Endothelial cell (in vitro differentiated cells): ENCODE data around the gene CDK18. TPM values are rescaled to one million over a fixed set of nuclear protein-coding genes. Genes with fewer than 3 reads are reported as not detected.
A peak's percentile ranks its signal among the peaks of the same experiment; 100 is the strongest.

Experiments used
- DNase-seq: peaks from one replicate; pipeline ENCODE4 v3.0.0; 2021; ENCODE audit warnings: low spot score
- H3K27ac Mint-ChIP-seq: one replicate; pipeline ENCODE4 v1.8.0; 2021; ENCODE audit warnings: mixed read lengths, inconsistent platforms; ENCODE audit not compliant: unreplicated experiment
- H3K27me3 Mint-ChIP-seq: one replicate; pipeline ENCODE4 v1.8.0; 2021; ENCODE audit warnings: mild to moderate bottlenecking, moderate library complexity, mixed read lengths, inconsistent platforms; ENCODE audit not compliant: unreplicated experiment
- H3K36me3 Mint-ChIP-seq: one replicate; pipeline ENCODE4 v1.8.0; 2021; ENCODE audit warnings: mild to moderate bottlenecking, low read depth, mixed read lengths, inconsistent platforms; ENCODE audit not compliant: unreplicated experiment
- H3K4me1 Mint-ChIP-seq: one replicate; pipeline ENCODE4 v1.8.0; 2021; ENCODE audit warnings: mild to moderate bottlenecking, mixed read lengths, inconsistent platforms; ENCODE audit not compliant: unreplicated experiment
- H3K4me3 Mint-ChIP-seq: one replicate; pipeline ENCODE4 v1.8.0; 2021; ENCODE audit warnings: mild to moderate bottlenecking, mixed read lengths, inconsistent platforms; ENCODE audit not compliant: unreplicated experiment
- H3K9me3 Mint-ChIP-seq: one replicate; pipeline ENCODE4 v1.8.0; 2021; ENCODE audit warnings: mixed read lengths, inconsistent platforms; ENCODE audit not compliant: unreplicated experiment
- CTCF ChIP-seq: fragments of 200-600 bp; sonication (generic); IDR thresholded peaks from one replicate; pipeline ENCODE4 v1.5.0; 2021; ENCODE audit warnings: antibody characterized with exemption; ENCODE audit not compliant: unreplicated experiment
- long read RNA-seq: library from polyadenylated mRNA; unstranded; transcript quantifications from one replicate; pipeline ENCODE4 v2.0.0, GENCODE V29; 2020; ENCODE audit not compliant: unreplicated experiment
- total RNA-seq: library from RNA; stranded (reverse); fragmentation: NEBNext Ultra II Directional; extraction: Animal tissue kit (Norgen Biotek cat#: 25700); gene quantifications from one replicate; pipeline ENCODE4 v1.2.1, GENCODE V29; 2021; ENCODE audit not compliant: unreplicated experiment

Gene CDK18
- 12.4 TPM for total RNA-seq
- long read RNA-seq: 0 reads

GRCh38 chr1:205504311-205505075, at the start of gene CDK18:
Gene CDK18 (plus strand): TSS chr1:205504669. CDS start chr1:205523168, 18,499 bp downstream.
- H3K9me3 Mint-ChIP-seq: no peaks in the 10 kb centered on the region

GRCh38 chr1:205454903-205455335, 49.5 kb upstream of the CDK18 start:
- Mint-ChIP-seq H3K4me1 (peaks cover 29% of the 10 kb centered on the region), H3K36me3 (no peaks in the 10 kb centered on the region), H3K27ac (peak overlapping the region; percentile 16), H3K9me3 (no peaks in the 10 kb centered on the region), H3K27me3 (peaks cover 16% of the 10 kb centered on the region), H3K4me3 (peak overlapping the region; percentile 68)
- DNase-seq: no peak
- no peak for TF ChIP-seq CTCF

More at GRCh38 chr1:205504311-205505075, at the start of gene CDK18:
- DNase-seq: peak; percentile 42
- TF ChIP-seq CTCF: no peak
- Mint-ChIP-seq H3K4me1 (peaks cover 3% of the 10 kb centered on the region), H3K27ac (no peak within 1 kb of the TSS), H3K4me3 (peak within 1 kb of the TSS; percentile 81), H3K27me3 (peaks cover 12% of the 10 kb centered on the region), H3K36me3 (no peaks in the 10 kb centered on the region)

- H3K4me3 Mint-ChIP-seq: peak within 1 kb of the TSS; percentile 88
- no peaks in the 10 kb centered on the region for H3K9me3 Mint-ChIP-seq
- no peak within 1 kb of the TSS for H3K27ac Mint-ChIP-seq
- peaks cover 15% of the 10 kb centered on the region for H3K27me3 Mint-ChIP-seq
- TF ChIP-seq CTCF: no peak
- H3K36me3 Mint-ChIP-seq: no peaks in the 10 kb centered on the region
- DNase-seq: no peak
- H3K4me1 Mint-ChIP-seq: peaks cover 25% of the 10 kb centered on the region
Measured at GRCh38 chr1:205455581-205456382, 48.7 kb upstream of the CDK18 start, which contains the start of gene BLACAT1. Gene BLACAT1 (minus strand): TSS chr1:205456045.

GRCh38 chr1:205456383-205456867, 48.0 kb upstream of the CDK18 start:
- no peaks in the 10 kb centered on the region for H3K36me3 Mint-ChIP-seq
- no peak for TF ChIP-seq CTCF
- no peak for DNase-seq
- no peaks in the 10 kb centered on the region for H3K9me3 Mint-ChIP-seq
- peaks cover 15% of the 10 kb centered on the region for H3K27me3 Mint-ChIP-seq
- H3K4me1 Mint-ChIP-seq: peaks cover 18% of the 10 kb centered on the region
- H3K4me3 Mint-ChIP-seq: peak overlapping the region; percentile 88
- no peak overlapping the region for H3K27ac Mint-ChIP-seq
